NCI-H446 treated with DMSO at 0.1 percent for 48 hours (cell line): ENCODE measurements around the gene PPP6R2.

ENCODE experiments used
- DNase-seq: peaks from one replicate; lab custom pipeline; 2025; lab: John Stamatoyannopoulos, UW

The PPP6R2 gene

GRCh38 chr22:50305393-50305922 lies 37.7 kb upstream of the PPP6R2 start:
- DNase-seq, result no peak

- peak; percentile 88 for DNase-seq
These were observed 37.1 kb upstream of the PPP6R2 start for GRCh38 chr22:50305923-50306566.

- DNase-seq, result peak; percentile 47
These were observed 36.1 kb upstream of the PPP6R2 start, which contains the start of gene PLXNB2 for GRCh38 chr22:50306753-50307749. Gene PLXNB2, minus strand, starts transcription at chr22:50307646. Its CDS starts 17,062 bp downstream, at chr22:50290584.

GRCh38 chr22:50307890-50308596 lies 35.1 kb upstream of the PPP6R2 start:
- no peak for DNase-seq

DNA sequence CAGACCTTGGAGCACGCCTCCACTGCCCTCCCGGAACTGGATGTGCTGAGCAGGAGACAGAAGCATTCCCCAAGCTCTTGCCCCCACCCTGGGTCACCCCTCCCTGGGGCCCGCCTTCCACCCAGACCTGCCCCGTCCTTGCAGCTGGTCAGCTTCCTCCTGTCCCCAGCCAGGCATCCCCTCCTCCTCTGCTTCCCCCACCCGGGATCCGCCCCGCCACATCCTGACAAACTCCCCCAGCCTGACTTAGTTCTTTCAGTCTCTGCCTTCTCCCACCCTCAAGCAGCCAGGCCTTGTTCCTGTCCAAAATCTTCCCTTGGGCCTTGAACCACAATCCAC lies 34.6 kb upstream of the PPP6R2 start:
- DNase-seq, result no peak

DNA sequence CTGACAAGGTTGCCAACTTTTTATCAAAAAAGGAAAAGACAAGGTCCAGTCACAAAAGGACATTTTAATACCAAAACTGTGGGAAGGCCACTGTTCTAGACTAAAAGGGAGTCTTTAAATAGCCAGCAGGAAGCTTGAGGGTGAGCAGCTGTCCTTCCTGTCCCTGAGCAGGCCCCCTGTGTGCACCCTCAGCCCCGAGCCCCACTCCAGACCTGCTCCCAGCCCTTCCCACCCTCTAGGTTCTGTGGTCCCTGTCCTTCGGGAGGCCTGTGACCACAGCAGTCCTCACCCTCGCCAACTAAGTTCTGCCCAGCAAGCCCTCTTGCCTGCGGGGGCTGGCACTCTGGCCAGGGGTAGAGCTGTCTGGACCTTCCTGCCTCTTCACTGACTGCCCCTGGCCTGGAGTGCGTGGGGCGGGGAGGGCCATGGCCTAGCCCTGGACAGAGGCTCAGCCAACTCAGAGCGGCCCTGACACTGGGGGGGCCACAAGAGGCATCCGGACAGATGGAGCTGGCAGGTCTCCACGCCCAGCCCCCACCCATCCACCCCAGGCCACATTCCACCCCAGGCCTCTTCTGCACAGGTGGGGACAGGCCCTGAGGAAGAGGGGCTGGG lies 34.0 kb upstream of the PPP6R2 start:
- no peak for DNase-seq

GRCh38 chr22:50309601-50309991 lies 33.5 kb upstream of the PPP6R2 start:
- DNase-seq, result no peak

DNA sequence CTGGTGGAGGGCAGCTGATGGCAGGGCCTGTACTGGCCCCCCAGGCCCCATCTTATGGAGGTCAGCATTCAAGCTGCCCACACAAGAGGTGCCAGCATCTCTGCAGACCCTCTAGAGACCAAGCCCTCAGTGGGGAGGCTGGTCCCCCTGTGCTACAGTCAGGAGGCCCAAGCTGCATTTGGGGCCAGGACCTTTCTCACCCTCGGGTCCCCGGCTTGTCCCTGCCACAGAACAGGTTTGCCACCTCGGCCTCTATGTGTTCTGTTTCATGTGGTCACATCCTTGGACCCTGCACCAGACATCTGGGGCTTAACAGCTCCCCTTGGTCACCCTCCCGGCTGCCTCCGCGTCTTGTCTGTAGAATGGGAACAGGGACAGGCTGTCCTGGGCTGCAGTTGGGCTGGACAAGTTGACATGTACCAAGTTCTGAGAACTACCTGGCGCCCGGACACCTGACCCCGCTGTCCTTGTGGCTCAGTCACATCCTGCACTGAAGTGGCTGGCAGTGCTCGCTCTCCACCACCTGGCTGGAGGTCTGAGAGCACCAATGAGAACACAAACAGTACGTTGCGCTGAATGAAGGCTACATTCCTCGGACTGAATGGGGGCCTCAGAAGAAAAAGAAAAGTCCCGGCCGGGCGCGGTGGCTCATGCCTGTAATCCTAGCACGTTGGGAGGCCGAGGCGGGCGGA lies 33.0 kb upstream of the PPP6R2 start:
- DNase-seq, result no peak

GRCh38 chr22:50310949-50311444 lies 32.1 kb upstream of the PPP6R2 start:
- no peak for DNase-seq

GRCh38 chr22:50311606-50312351 lies 31.3 kb upstream of the PPP6R2 start:
- DNase-seq, result no peak

DNA sequence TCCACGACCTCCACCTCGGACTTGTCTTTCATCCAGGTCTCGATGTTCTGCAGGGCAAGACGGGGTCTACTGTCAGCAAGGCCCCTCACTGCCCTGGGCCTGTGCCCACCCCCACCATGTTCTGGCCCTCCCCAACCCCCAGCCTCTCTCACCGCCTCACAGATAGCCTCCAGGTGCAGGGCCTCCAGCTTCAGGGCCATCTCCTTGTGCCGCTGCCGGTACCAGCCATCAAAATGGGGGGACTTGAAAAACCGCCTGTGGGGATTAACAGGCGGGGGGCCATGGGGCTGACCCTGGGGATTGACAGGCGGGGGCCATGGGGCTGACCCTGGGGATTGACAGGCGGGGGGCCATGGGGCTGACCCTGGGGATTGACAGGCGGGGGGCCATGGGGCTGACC lies 30.8 kb upstream of the PPP6R2 start:
- no peak for DNase-seq

GRCh38 chr22:50313021-50313420 lies 30.1 kb upstream of the PPP6R2 start:
- DNase-seq, result no peak

DNA sequence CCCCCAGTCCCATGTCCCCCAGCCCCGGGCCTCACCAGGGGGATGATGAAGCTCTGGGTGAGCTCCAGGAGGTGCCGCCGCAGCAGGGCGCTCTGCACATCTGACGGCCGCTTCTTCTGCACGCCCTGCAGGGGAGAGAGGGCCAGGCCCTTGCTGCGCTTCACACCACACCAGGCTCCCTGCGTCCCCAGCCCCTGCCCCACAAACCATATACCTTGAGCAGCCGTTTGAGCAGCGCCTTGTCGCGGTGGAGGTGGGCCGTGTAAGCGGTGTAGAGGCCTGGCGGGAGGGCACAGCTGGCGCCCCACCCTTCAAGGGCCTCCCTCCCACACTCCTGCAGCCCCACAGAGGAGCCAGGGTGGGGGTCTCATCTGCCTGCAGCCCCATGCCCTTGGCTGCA lies 29.5 kb upstream of the PPP6R2 start:
- DNase-seq, result no peak

GRCh38 chr22:50314081-50314454 lies 29.1 kb upstream of the PPP6R2 start:
- DNase-seq, result no peak

- no peak for DNase-seq
These were observed 28.5 kb upstream of the PPP6R2 start for GRCh38 chr22:50314455-50315288.

DNA sequence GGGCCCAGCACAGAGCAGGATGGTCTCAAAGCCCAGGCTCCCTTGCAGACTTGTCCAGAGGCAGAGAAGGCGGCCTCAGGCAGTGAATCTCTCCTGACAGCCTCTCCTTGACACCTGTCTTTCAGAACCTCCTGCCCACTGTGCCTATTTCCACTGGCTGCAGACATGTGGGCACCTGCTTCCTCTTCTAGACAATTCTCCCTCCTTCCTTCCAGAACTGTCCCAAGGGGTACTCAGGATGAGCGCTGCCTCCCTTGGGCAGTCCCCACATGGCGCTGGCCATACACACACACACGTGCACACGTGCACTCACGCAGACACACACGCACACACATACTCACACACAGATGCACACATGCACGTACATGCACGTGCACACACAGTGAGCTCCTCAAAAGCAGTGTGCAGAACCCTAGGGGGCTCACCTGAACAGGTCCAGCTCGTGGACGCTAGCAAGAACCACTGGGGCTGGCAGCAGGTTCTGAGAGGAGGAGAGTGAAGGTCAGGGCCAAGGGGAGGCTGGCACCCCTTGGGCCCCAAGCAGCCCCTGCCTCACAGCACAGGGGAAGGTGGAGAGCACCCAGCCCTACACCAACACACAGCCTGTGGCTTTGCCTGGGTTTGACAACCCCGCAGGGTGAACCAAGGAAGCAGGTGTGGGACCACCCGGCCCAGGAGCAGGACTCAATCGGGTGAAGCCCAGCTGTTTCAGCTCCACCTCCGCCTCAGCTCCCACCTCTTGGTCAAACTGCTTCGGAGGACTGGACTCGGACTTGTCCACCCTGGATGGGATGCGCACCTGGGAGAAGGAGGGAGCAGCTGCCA lies 27.6 kb upstream of the PPP6R2 start:
- no peak for DNase-seq

DNA sequence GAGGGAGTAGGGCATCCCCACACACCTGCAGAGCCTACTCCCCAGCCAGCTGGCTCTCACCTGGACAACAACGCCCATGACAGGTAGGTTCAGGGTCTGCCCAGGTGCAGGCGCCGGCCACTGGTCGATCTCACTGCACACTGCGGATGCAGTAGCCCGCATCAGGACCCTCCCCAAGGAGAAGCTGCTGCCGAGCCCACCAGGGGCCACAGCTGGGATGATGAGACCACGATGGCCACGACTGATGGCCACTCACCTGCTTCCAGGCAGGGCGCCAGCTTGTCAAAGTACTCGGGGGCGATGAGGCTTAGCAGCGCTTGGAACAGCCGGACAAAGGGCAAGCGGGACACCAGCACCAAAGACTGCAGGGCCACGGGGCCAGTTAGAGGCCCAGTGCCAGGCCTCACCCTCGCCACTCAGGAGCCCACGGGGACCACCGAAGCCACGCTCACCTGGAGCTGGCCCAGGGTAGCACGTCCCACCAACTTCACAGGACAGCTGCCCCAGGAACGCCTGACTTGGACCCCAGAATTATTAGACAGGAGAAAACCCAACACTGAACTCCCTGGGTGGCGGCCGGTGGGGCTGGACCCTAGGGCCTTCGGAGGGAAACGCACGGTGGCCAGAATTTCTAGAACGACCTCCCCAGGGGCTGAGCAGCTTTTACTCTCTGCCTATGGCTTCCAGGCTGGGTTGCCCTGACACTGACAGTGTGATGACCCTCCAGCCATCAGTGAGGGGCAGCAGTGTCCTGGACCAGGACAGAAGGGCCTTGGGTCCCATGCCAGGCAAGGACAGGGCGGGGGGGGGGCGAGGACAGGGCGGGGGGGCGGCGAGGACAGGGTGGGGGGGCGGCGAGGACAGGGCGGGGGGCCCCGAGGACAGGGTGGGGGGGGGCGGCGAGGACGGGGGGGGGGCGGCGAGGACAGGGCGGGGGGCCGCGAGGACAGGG lies 26.7 kb upstream of the PPP6R2 start:
- no peak for DNase-seq
